ENCODE data around the gene PDZD7.

PDZD7 gene

GRCh38 chr10:101065481-101066145 lies 34.7 kb upstream of the PDZD7 start:
- peaks cover 2% of the 10 kb centered on the region for H3K36me3 Mint-ChIP-seq (ENCODE audit: low read depth)
- peak overlapping the region; percentile 60 for H3K4me3 Mint-ChIP-seq
- DNase-seq: no peak
- no peaks in the 10 kb centered on the region for H3K9me3 Mint-ChIP-seq
- H3K27ac Mint-ChIP-seq: no peak overlapping the region
- H3K4me1 Mint-ChIP-seq (ENCODE audit: low read depth): peaks cover 38% of the 10 kb centered on the region
- H3K27me3 Mint-ChIP-seq: peaks cover 57% of the 10 kb centered on the region

GRCh38 chr10:101064415-101065030 lies 33.6 kb upstream of the PDZD7 start:
- Mint-ChIP-seq H3K4me1 (ENCODE audit: low read depth) (peaks cover 45% of the 10 kb centered on the region), H3K9me3 (no peaks in the 10 kb centered on the region), H3K4me3 (no peak overlapping the region), H3K27ac (no peak overlapping the region), H3K27me3 (peaks cover 57% of the 10 kb centered on the region), H3K36me3 (ENCODE audit: low read depth) (peaks cover 8% of the 10 kb centered on the region)
- no peak for DNase-seq

- peaks cover 8% of the 10 kb centered on the region for H3K36me3 Mint-ChIP-seq (ENCODE audit: low read depth)
- H3K9me3 Mint-ChIP-seq: no peaks in the 10 kb centered on the region
- no peak overlapping the region for H3K27ac Mint-ChIP-seq
- H3K27me3 Mint-ChIP-seq: peaks cover 57% of the 10 kb centered on the region
- DNase-seq: no peak
- H3K4me3 Mint-ChIP-seq: no peak overlapping the region
- peaks cover 48% of the 10 kb centered on the region for H3K4me1 Mint-ChIP-seq (ENCODE audit: low read depth)
Observed at GRCh38 chr10:101063548-101064414, 32.9 kb upstream of the PDZD7 start.

GRCh38 chr10:101063050-101063525 lies 32.2 kb upstream of the PDZD7 start:
- Mint-ChIP-seq H3K27ac (no peak overlapping the region), H3K4me3 (no peak overlapping the region), H3K36me3 (ENCODE audit: low read depth) (peaks cover 8% of the 10 kb centered on the region), H3K4me1 (ENCODE audit: low read depth) (peaks cover 48% of the 10 kb centered on the region), H3K27me3 (peaks cover 57% of the 10 kb centered on the region), H3K9me3 (no peaks in the 10 kb centered on the region)
- DNase-seq: no peak

- Mint-ChIP-seq H3K4me1 (ENCODE audit: low read depth) (peaks cover 44% of the 10 kb centered on the region), H3K27me3 (peaks cover 52% of the 10 kb centered on the region), H3K27ac (no peak overlapping the region), H3K4me3 (peak overlapping the region; percentile 58), H3K9me3 (no peaks in the 10 kb centered on the region), H3K36me3 (ENCODE audit: low read depth) (peaks cover 8% of the 10 kb centered on the region)
- DNase-seq: peak; percentile 77
Observed at GRCh38 chr10:101062232-101063049, 31.5 kb upstream of the PDZD7 start.

- no peak for DNase-seq
- H3K9me3 Mint-ChIP-seq: no peaks in the 10 kb centered on the region
- H3K36me3 Mint-ChIP-seq (ENCODE audit: low read depth): peaks cover 10% of the 10 kb centered on the region
- peaks cover 46% of the 10 kb centered on the region for H3K27me3 Mint-ChIP-seq
- H3K27ac Mint-ChIP-seq: peak within 1 kb of the TSS; percentile 99
- H3K4me1 Mint-ChIP-seq (ENCODE audit: low read depth): peaks cover 38% of the 10 kb centered on the region
- H3K4me3 Mint-ChIP-seq: peak within 1 kb of the TSS; percentile 96
Observed at GRCh38 chr10:101061624-101062231, 30.8 kb upstream of the PDZD7 start, which contains the start of gene KAZALD1. TSS of gene KAZALD1 (plus strand) at chr10:101061989. CDS start at chr10:101062593, 604 bp downstream.

GRCh38 chr10:101060951-101061623 lies 30.2 kb upstream of the PDZD7 start:
- Mint-ChIP-seq H3K9me3 (no peaks in the 10 kb centered on the region), H3K4me3 (peak overlapping the region; percentile 96), H3K36me3 (ENCODE audit: low read depth) (peaks cover 13% of the 10 kb centered on the region), H3K4me1 (ENCODE audit: low read depth) (peaks cover 32% of the 10 kb centered on the region), H3K27ac (peak overlapping the region; percentile 99), H3K27me3 (peaks cover 40% of the 10 kb centered on the region)
- no peak for DNase-seq

- Mint-ChIP-seq H3K27me3 (peaks cover 32% of the 10 kb centered on the region), H3K4me1 (ENCODE audit: low read depth) (peaks cover 30% of the 10 kb centered on the region), H3K27ac (peak overlapping the region; percentile 99), H3K9me3 (no peaks in the 10 kb centered on the region), H3K4me3 (peak overlapping the region; percentile 96), H3K36me3 (ENCODE audit: low read depth) (peaks cover 13% of the 10 kb centered on the region)
- DNase-seq: peak; percentile 98
Observed at GRCh38 chr10:101060036-101060950, 29.4 kb upstream of the PDZD7 start.

- Mint-ChIP-seq H3K4me3 (no peak overlapping the region), H3K9me3 (no peaks in the 10 kb centered on the region), H3K27ac (no peak overlapping the region), H3K4me1 (ENCODE audit: low read depth) (peaks cover 13% of the 10 kb centered on the region), H3K27me3 (peaks cover 1% of the 10 kb centered on the region), H3K36me3 (ENCODE audit: low read depth) (peaks cover 13% of the 10 kb centered on the region)
- DNase-seq: no peak
Observed at GRCh38 chr10:101056365-101057151, 25.6 kb upstream of the PDZD7 start.

GRCh38 chr10:101055411-101055810 lies 24.5 kb upstream of the PDZD7 start:
- H3K9me3 Mint-ChIP-seq: no peaks in the 10 kb centered on the region
- H3K4me1 Mint-ChIP-seq (ENCODE audit: low read depth): peaks cover 11% of the 10 kb centered on the region
- peaks cover 8% of the 10 kb centered on the region for H3K27me3 Mint-ChIP-seq
- no peak overlapping the region for H3K27ac Mint-ChIP-seq
- H3K4me3 Mint-ChIP-seq: no peak overlapping the region
- peaks cover 9% of the 10 kb centered on the region for H3K36me3 Mint-ChIP-seq (ENCODE audit: low read depth)
- no peak for DNase-seq

GRCh38 chr10:101054876-101055275 lies 23.9 kb upstream of the PDZD7 start:
- no peaks in the 10 kb centered on the region for H3K9me3 Mint-ChIP-seq
- peaks cover 12% of the 10 kb centered on the region for H3K27me3 Mint-ChIP-seq
- peaks cover 9% of the 10 kb centered on the region for H3K4me1 Mint-ChIP-seq (ENCODE audit: low read depth)
- no peak overlapping the region for H3K27ac Mint-ChIP-seq
- H3K36me3 Mint-ChIP-seq (ENCODE audit: low read depth): peaks cover 5% of the 10 kb centered on the region
- DNase-seq: no peak
- H3K4me3 Mint-ChIP-seq: no peak overlapping the region

- Mint-ChIP-seq H3K27ac (no peak overlapping the region), H3K4me1 (ENCODE audit: low read depth) (peaks cover 7% of the 10 kb centered on the region), H3K36me3 (ENCODE audit: low read depth) (peaks cover 5% of the 10 kb centered on the region), H3K27me3 (peaks cover 17% of the 10 kb centered on the region), H3K9me3 (no peaks in the 10 kb centered on the region), H3K4me3 (no peak overlapping the region)
- DNase-seq: no peak
Observed at GRCh38 chr10:101054351-101054750, 23.4 kb upstream of the PDZD7 start.

Measured in activated T-cell treated with anti-CD3 and anti-CD28 coated beads, Interleukin-2, amount 50 U/mL, for 24 hours (primary cell).